ENCODE results near the gene KMT5C.

KMT5C gene

DNA sequence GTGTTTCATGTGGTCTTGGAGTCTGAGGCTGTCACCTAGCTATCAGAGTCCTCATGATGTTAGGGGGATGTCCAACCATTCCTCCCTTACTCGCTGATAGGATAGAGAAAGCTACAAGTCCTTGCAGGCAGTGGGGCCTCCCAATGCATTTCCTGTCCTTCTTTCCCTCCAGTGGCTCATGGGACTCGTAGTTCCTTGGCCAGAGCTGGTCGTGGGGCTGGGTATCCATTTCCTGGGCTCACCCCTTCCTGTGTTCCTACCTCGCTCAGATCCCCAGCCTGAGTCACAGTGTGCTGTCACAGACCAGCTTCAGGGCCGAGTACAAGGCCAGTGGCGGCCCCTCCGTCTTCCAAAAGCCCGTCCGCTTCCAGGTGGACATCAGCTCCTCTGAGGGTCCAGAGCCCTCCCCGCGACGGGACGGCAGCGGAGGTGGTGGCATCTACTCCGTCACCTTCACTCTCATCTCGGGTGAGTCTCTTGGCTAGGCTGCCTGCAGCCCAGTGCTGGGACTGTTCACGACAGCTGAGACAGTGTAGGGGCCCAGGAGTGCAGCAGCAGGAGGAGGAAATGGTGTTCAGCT lies 33.6 kb upstream of the KMT5C start:
- Histone ChIP-seq H3K27me3 (ENCODE audit: insufficient read depth, low read length) (no peaks in the 10 kb centered on the region), H3K4me3 (ENCODE audit: low read length) (no peak overlapping the region), H3K36me3 (ENCODE audit: insufficient read depth, low read depth, low read length) (peaks cover 66% of the 10 kb centered on the region), H3K9me3 (ENCODE audit: insufficient read depth, low read depth, low read length) (no peaks in the 10 kb centered on the region), H3K27ac (ENCODE audit: low read length) (no peak overlapping the region), H3K4me1 (ENCODE audit: insufficient read depth, low read length) (peaks cover 4% of the 10 kb centered on the region; the same call in 1 of the 2 replicates), H3K9ac (ENCODE audit: low read depth, low read length) (no peak overlapping the region)

DNA sequence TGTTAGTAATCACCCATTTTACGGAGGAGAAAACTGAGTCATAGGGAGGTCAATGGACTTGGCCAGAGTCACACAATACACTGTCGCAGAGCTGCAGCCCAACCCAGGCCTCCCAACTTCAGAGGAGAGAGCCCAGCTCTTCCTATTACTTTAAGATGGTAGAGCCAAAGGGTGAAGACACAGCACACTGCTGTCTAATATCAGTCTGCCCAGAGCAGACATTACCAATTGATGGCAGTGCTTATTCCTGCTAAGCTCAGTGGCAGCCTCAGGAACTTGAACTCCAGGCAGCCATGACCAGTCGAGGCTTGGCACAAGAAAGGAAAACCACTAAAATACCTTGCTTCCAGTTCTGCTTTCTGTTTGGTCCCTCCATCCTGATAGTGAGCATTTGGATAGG lies 33.0 kb upstream of the KMT5C start:
- H3K27ac ChIP-seq (ENCODE audit: low read length): no peak overlapping the region
- peaks cover 66% of the 10 kb centered on the region for H3K36me3 ChIP-seq (ENCODE audit: insufficient read depth, low read depth, low read length)
- no peaks in the 10 kb centered on the region for H3K9me3 ChIP-seq (ENCODE audit: insufficient read depth, low read depth, low read length)
- H3K27me3 ChIP-seq (ENCODE audit: insufficient read depth, low read length): no peaks in the 10 kb centered on the region
- H3K4me1 ChIP-seq (ENCODE audit: insufficient read depth, low read length): no peaks in the 10 kb centered on the region
- no peak overlapping the region for H3K9ac ChIP-seq (ENCODE audit: low read depth, low read length)
- H3K4me3 ChIP-seq (ENCODE audit: low read length): no peak overlapping the region

DNA sequence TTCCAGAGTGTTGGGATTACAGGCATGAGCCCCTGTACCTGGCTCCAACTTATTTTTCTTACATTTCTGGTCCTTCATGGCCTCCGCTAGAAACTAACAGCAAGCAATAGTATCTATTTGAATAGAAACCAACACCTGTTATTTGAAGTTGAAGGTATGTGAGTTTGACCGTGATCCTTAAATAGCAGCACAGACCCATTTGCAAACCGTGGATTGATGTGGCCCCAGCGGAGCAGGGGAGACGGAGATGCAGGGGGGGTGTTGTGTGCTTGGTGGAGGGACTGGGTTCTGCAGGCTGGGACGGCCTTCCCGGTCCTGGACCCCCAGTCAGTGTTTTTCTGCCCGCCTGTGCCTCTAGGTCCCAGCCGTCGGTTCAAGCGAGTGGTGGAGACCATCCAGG lies 31.4 kb upstream of the KMT5C start:
- peaks cover 57% of the 10 kb centered on the region for H3K36me3 ChIP-seq (ENCODE audit: insufficient read depth, low read depth, low read length)
- no peak overlapping the region for H3K27ac ChIP-seq (ENCODE audit: low read length)
- no peak overlapping the region for H3K4me3 ChIP-seq (ENCODE audit: low read length)
- no peaks in the 10 kb centered on the region for H3K27me3 ChIP-seq (ENCODE audit: insufficient read depth, low read length)
- H3K9ac ChIP-seq (ENCODE audit: low read depth, low read length): no peak overlapping the region
- H3K4me1 ChIP-seq (ENCODE audit: insufficient read depth, low read length): no peaks in the 10 kb centered on the region
- no peaks in the 10 kb centered on the region for H3K9me3 ChIP-seq (ENCODE audit: insufficient read depth, low read depth, low read length)

DNA sequence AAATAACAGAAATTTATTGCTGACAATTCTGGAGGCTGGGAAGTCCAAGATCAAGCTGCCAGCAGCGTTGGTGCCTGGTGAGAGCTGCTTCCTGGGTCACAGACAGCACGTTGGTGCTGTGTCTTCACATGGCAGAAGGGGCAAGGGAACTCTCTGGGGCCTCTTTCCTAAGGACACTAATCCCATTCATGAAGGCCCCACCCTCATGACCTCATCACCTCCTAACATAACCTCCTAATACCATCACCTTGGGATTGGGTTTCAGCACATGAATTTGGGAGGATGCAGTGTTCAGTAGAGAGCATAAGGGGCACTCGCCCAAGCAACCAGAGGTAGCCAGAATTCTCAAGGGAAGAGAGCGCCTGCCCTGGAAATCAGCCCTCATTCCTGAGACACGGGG lies 30.2 kb upstream of the KMT5C start:
- no peaks in the 10 kb centered on the region for H3K4me1 ChIP-seq (ENCODE audit: insufficient read depth, low read length)
- H3K9ac ChIP-seq (ENCODE audit: low read depth, low read length): no peak overlapping the region
- H3K9me3 ChIP-seq (ENCODE audit: insufficient read depth, low read depth, low read length): no peaks in the 10 kb centered on the region
- H3K36me3 ChIP-seq (ENCODE audit: insufficient read depth, low read depth, low read length): peaks cover 47% of the 10 kb centered on the region
- no peaks in the 10 kb centered on the region for H3K27me3 ChIP-seq (ENCODE audit: insufficient read depth, low read length)
- no peak overlapping the region for H3K27ac ChIP-seq (ENCODE audit: low read length)
- no peak overlapping the region for H3K4me3 ChIP-seq (ENCODE audit: low read length)

DNA sequence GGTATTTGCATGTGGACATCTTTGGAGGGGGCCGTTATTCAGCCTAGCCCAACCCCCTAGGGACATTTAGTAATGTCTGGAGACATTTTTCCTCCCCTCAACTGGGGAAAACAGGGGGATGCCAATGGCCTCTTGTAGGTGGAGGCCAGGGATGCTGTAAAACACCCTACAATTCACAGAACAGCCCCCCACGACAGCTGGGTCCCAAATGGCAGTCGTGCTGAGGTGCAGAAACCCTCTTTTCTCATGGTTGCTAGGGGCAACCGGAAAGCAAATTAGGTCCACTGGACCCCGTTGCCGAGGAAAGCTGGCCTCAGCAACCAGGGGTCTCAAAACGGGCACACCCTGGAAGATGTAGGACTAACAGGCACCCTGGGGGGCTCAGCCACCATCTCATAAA lies 29.2 kb upstream of the KMT5C start:
- Histone ChIP-seq H3K4me1 (ENCODE audit: insufficient read depth, low read length) (no peaks in the 10 kb centered on the region), H3K9ac (ENCODE audit: low read depth, low read length) (no peak overlapping the region), H3K9me3 (ENCODE audit: insufficient read depth, low read depth, low read length) (no peaks in the 10 kb centered on the region), H3K36me3 (ENCODE audit: insufficient read depth, low read depth, low read length) (peaks cover 42% of the 10 kb centered on the region), H3K27me3 (ENCODE audit: insufficient read depth, low read length) (no peaks in the 10 kb centered on the region), H3K27ac (ENCODE audit: low read length) (no peak overlapping the region), H3K4me3 (ENCODE audit: low read length) (no peak overlapping the region)

DNA sequence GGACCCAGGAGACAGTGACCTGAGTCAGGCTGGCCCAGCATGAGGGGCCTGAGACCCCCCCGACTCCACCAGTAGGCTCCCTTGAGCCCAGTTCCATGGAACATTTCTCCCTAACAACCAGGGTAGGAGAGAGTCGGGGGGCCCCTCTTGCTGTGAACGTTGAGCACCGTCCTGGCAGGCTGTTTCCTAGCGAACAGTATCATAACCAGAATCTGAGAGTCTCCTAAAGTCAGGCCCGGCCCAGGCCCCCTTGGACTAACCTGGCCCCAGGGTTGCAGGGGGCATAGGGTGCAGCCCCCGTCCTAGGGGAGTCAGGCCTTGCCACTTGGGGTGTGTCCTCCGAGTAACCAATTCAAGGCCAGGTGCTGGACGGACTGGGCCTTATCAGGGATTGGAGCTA lies 28.3 kb upstream of the KMT5C start:
- peaks cover 33% of the 10 kb centered on the region for H3K36me3 ChIP-seq (ENCODE audit: insufficient read depth, low read depth, low read length)
- H3K27me3 ChIP-seq (ENCODE audit: insufficient read depth, low read length): no peaks in the 10 kb centered on the region
- no peak overlapping the region for H3K4me3 ChIP-seq (ENCODE audit: low read length)
- H3K9me3 ChIP-seq (ENCODE audit: insufficient read depth, low read depth, low read length): no peaks in the 10 kb centered on the region
- H3K4me1 ChIP-seq (ENCODE audit: insufficient read depth, low read length): no peaks in the 10 kb centered on the region
- H3K9ac ChIP-seq (ENCODE audit: low read depth, low read length): no peak overlapping the region
- H3K27ac ChIP-seq (ENCODE audit: low read length): no peak overlapping the region

DNA sequence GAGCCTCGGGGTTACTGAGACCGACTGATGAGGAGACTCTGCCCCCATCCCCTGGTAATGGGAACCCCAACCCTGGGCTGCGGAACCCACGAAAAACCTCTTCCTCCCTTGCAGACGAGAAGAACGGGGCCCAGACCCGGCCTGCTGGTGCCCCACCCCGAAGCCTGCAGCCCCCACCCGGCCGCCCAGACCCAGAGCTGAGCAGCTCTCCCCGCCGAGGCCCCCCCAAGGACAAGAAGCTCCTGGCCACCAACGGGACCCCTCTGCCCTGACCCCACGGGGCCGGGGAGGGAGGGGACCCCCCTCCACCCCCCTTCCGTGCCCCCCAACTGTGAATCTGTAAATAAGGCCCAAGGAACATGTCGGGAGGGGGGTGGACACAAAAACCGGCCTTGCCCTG lies 27.9 kb upstream of the KMT5C start:
- no peak overlapping the region for H3K9ac ChIP-seq (ENCODE audit: low read depth, low read length)

DNA sequence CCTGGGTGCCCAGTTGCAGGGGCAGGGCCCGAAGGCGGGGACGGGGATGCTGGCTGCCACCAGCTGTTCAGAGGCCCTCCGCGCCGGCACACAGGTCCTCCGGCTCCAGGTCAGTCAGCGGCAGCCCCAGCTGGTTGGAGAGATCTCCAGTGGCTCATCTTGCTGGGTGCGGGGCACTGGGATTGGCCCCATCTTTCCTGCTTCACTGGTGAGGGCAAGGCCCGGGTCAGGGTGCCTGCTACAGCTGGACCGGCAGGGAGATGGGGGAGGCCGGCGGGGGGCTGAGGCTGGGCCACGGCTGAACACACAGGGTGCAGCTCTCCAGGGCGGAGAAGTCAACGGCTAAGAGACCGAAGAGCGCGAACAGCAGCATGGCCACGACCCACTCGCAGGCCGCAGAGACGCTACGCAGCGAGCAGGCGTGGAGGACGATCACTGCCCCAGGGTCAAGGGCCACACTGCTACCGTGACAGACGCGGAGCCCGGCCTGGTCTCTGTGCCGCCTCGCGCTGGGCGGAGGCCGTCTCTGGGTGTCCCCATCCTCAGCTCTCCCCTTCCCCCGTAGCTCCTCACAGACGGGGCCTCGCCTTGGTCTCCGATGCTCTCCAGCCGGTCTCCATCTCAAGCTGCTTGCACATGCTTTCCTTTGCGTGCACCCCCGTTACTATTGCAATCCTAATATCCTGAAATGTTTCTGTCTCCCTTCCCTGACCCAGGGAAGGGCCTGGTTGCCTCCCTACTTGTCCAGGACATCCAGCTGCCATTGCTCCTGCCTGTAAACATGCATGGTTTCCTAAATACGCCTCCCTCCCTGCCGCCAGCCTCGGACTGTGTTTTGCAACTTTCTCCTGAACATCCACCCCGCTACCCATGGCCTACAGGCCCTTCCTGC lies 26.8 kb upstream of the KMT5C start:
- H3K27me3 ChIP-seq (ENCODE audit: insufficient read depth, low read length): no peaks in the 10 kb centered on the region
- peaks cover 24% of the 10 kb centered on the region for H3K36me3 ChIP-seq (ENCODE audit: insufficient read depth, low read depth, low read length)
- H3K9me3 ChIP-seq (ENCODE audit: insufficient read depth, low read depth, low read length): no peaks in the 10 kb centered on the region
- no peaks in the 10 kb centered on the region for H3K4me1 ChIP-seq (ENCODE audit: insufficient read depth, low read length)
- H3K9ac ChIP-seq (ENCODE audit: low read depth, low read length): no peak overlapping the region
- H3K27ac ChIP-seq (ENCODE audit: low read length): no peak overlapping the region
- H3K4me3 ChIP-seq (ENCODE audit: low read length): no peak overlapping the region

More for the DNA sequence above, 27.9 kb upstream of the KMT5C start:
- H3K4me1 ChIP-seq (ENCODE audit: insufficient read depth, low read length): no peaks in the 10 kb centered on the region
- H3K4me3 ChIP-seq (ENCODE audit: low read length): no peak overlapping the region
- no peak overlapping the region for H3K27ac ChIP-seq (ENCODE audit: low read length)
- H3K27me3 ChIP-seq (ENCODE audit: insufficient read depth, low read length): no peaks in the 10 kb centered on the region
- H3K9me3 ChIP-seq (ENCODE audit: insufficient read depth, low read depth, low read length): no peaks in the 10 kb centered on the region
- H3K36me3 ChIP-seq (ENCODE audit: insufficient read depth, low read depth, low read length): peaks cover 29% of the 10 kb centered on the region

DNA sequence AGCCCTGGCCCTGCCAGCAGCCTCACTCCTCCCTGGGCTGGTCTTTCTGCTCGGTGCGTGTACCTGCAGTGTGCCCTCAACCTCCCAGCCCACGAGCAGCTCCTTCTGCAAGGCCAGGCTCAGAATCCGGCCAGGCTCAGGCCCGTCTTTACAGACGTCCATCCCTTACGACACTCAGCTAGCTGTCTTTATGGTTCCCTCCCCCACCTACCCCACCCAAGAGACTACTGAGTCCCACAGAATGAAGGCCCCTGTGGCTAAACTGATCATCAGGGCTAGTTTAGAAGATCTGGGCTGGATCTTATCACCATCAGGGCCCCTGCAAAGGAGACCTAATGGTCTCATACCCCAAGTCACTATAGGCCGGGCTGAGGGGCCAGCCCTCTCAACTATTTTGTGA lies 25.3 kb upstream of the KMT5C start:
- H3K27ac ChIP-seq (ENCODE audit: low read length): no peak overlapping the region
- H3K9ac ChIP-seq (ENCODE audit: low read depth, low read length): no peak overlapping the region
- no peaks in the 10 kb centered on the region for H3K4me1 ChIP-seq (ENCODE audit: insufficient read depth, low read length)
- H3K27me3 ChIP-seq (ENCODE audit: insufficient read depth, low read length): no peaks in the 10 kb centered on the region
- H3K36me3 ChIP-seq (ENCODE audit: insufficient read depth, low read depth, low read length): peaks cover 12% of the 10 kb centered on the region
- H3K4me3 ChIP-seq (ENCODE audit: low read length): no peak overlapping the region
- H3K9me3 ChIP-seq (ENCODE audit: insufficient read depth, low read depth, low read length): no peaks in the 10 kb centered on the region

DNA sequence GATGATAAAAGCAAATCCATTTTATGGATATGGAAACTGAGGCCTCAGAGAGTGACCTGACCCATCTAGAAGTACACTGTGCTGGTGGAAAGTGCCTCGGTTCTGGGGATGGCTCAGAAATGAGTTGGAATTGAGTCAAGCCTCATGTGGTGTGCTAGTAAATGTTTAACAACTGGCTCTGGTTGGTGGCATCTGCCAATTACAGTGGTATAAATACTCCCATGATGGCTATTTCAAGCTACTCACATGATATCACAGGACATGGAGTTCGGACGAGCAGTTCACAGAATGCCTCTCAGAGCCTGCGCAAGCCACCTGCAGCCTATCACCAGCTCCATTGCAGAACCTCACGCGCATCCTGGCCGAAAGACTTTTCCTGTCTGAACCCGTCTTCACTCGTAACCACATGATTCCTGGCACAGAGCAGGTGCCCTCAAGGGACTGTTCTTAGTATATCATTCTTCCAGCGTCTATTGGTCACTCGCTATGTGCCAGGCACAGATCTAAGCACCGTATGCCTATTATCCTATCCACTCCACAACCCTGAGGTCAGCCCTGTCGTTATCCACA lies 23.6 kb upstream of the KMT5C start:
- no peaks in the 10 kb centered on the region for H3K36me3 ChIP-seq (ENCODE audit: insufficient read depth, low read depth, low read length)
- no peaks in the 10 kb centered on the region for H3K9me3 ChIP-seq (ENCODE audit: insufficient read depth, low read depth, low read length)
- no peak overlapping the region for H3K4me3 ChIP-seq (ENCODE audit: low read length)
- no peak overlapping the region for H3K27ac ChIP-seq (ENCODE audit: low read length)
- no peaks in the 10 kb centered on the region for H3K4me1 ChIP-seq (ENCODE audit: insufficient read depth, low read length)
- H3K9ac ChIP-seq (ENCODE audit: low read depth, low read length): no peak overlapping the region
- no peaks in the 10 kb centered on the region for H3K27me3 ChIP-seq (ENCODE audit: insufficient read depth, low read length)

DNA sequence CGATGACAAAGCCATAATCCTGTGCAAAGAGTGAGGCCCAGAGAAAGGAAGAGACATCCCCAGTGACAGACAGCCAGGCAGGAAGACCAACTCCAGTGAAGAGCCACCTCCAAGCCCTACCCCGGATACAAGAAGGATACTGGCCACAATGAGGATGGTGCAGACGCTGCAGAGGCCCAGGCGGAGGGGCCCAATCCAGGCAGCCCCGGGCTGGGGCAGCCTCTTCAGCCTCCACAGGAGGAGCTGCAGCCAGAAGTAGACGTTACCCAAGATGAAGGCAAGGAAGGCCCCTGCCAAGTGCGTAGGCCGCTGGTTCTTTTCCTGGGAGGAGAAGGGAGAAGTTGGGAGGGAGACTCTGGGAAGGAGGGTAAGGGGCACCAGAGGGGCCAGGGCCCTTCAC lies 23.0 kb upstream of the KMT5C start:
- Histone ChIP-seq H3K27me3 (ENCODE audit: insufficient read depth, low read length) (no peaks in the 10 kb centered on the region), H3K4me3 (ENCODE audit: low read length) (no peak overlapping the region), H3K36me3 (ENCODE audit: insufficient read depth, low read depth, low read length) (no peaks in the 10 kb centered on the region), H3K9ac (ENCODE audit: low read depth, low read length) (no peak overlapping the region), H3K4me1 (ENCODE audit: insufficient read depth, low read length) (no peaks in the 10 kb centered on the region), H3K27ac (ENCODE audit: low read length) (no peak overlapping the region), H3K9me3 (ENCODE audit: insufficient read depth, low read depth, low read length) (no peaks in the 10 kb centered on the region)

DNA sequence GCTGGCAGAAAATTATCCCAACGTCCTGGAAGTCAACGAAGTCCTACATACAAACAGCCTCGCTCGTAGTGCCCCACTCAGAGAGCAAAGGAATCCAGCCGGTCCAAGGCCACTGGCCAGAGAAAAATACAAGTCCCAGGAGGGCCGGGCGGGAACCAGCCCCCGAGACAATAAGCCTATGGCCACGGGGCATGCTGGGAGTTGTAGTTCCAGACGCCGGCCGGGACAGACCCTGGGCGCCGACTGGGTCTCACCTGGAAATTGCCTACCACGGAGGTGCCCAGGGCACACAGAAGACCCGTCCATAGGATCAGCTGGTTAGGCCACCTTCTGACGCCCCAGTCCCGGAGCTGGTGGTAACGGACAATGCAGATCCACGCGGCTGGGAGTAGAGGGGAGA lies 19.9 kb upstream of the KMT5C start:
- no peaks in the 10 kb centered on the region for H3K36me3 ChIP-seq (ENCODE audit: insufficient read depth, low read depth, low read length)
- H3K4me3 ChIP-seq (ENCODE audit: low read length): peak overlapping the region; percentile 63
- no peaks in the 10 kb centered on the region for H3K4me1 ChIP-seq (ENCODE audit: insufficient read depth, low read length)
- H3K27me3 ChIP-seq (ENCODE audit: insufficient read depth, low read length): no peaks in the 10 kb centered on the region
- H3K9ac ChIP-seq (ENCODE audit: low read depth, low read length): peak overlapping the region; percentile 63; the same call in 1 of the 2 replicates
- no peak overlapping the region for H3K27ac ChIP-seq (ENCODE audit: low read length)
- no peaks in the 10 kb centered on the region for H3K9me3 ChIP-seq (ENCODE audit: insufficient read depth, low read depth, low read length)

Data from iPS-20b (cell line).